ENCODE results near the gene ERG.

The ERG gene

DNA sequence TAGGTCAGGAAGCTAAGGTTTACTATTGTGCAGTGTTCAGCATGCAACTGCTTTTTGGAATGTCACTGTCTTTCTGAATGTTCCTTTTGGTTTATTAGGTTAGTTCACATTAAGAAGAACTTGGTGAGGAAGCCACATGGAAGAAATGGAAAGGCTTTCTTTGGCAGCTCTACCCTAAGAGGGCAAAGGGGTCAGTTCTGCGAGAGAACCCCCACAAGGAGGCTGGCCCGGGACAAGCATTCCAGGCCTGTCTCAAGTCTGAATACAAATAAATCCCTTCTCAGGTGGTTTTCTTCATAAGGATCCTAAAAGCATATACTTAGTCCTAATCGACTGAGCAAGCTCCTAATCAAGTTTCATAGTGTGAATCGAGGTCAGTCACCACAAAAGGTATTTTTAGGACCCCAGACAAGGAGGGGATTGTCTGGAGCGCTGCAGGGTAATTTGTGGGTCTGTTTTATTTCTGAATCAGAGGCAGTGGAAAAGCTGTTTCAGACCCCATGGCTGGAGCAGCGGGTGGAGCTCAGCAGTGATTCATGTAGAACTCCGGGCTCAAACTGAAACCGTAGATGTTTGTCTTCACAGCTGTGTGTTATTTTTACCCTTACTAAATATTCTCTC lies 63.3 kb downstream of the ERG start:
- no peak for DNase-seq (ENCODE audit: low read depth)

DNA sequence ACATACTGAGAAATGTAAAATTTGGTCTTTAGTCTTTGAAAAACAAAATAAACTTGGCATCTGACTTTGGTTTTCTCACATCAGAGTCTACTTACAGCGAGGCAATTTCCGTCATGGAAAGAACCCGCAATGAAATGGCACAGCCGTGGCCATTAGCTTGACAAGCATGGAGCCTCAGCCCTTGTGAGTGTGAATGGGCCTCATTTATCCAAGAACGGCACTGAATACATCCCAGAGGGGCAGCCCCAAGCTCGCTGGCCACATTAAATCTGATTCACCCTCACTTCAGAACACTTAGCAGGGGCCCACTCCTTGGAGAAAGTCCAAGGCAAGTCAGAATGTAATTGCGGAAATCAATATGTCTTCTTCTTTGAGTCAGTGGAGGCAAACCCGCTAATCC lies 64.8 kb downstream of the ERG start:
- no peak for DNase-seq (ENCODE audit: low read depth)

DNA sequence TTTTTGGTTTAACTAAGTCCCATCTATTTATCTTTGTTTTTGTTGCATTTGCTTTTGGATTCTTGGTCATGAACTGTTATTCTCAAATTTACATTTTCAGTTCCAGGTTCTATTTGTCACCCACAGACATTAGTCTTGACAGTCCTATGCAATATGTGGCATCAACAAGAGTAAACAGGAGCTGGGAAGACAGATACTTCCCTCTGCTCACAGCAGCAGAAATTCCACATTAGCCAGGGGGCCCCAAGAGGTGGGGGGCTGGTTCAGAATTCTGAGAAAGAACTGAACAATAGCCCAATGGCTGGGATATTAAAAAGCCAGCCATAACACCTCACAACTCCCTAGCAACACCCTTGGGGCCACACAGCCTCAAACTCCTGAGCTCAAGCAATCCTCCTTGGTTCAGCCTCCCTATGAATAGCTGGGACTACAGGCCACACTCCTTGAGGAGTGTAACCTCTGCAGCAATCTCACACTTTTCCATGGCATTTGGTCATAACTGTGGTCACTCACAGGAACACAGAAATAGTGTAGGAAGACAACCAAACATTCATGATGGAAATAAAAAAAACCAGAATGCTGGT lies 67.8 kb downstream of the ERG start:
- no peak for DNase-seq (ENCODE audit: low read depth)

DNA sequence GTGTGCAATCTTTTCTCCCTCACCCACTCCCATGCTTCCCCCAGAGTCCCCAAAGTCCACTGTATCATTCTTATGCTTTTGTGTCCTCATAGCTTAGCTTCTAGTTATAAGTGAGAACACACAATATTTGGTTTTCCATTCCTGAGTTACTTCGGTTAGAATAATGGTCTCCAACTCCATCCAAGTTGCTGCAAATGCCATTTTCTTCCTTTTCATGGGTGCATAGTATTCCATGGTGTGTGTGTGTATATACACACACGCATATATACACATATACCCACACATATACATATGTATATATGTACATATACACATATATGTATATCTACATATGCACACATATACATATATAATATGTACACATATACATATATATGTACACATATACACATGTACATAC lies 69.3 kb downstream of the ERG start:
- DNase-seq (ENCODE audit: low read depth), result no peak

DNA sequence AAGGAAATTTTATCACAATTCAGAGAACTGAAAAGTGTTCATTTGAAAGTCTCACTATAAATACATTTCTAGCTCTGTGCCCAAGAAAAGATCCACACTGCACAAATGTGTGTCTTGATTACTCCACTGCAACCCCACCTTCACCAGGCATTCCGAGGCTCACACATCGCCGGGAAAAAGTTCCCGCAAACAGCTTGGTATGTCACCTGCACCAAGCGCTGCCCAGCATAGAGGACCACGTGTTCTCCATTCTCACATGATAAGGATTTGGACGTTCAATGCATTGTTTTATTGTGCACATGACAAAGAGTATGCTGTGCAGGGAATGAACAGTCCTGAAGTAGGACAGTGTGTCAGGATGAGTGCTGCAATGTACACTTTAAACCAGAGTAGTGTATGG lies 70.1 kb downstream of the ERG start:
- no peak for DNase-seq (ENCODE audit: low read depth)

DNA sequence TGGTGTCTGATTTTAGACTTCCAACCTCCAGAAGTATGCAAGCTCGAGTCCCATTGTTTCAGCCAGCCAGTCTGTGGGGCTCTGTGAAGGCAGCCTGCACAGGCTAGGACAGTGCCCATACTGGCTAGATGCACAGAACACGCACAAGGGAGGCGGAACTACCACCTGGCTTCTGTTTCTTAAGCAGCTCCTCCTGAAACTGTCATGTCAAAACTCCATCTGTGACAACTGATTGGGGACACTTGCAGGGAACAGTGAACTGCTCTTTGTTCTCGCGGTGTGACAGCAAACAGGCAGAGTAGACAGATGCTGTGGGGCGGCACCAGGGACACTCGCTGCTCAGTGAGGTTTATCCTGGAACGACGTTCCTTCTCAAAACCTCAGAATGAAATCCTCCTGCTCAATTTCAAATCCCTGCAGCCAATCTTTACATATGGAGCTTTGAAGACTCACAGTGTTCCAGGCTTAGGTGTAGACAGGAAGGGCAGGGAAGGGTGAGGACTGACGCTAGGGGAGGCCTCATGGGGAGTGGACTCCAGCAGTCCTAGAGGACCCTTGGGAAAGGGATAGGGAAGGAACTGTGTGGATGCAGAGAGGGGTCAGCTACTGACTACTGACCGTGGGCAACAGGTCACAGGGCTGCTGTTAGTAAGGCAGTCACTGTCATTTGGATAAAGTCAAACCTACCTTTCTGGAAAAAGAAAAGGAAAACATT lies 73.8 kb downstream of the ERG start:
- no peak for DNase-seq (ENCODE audit: low read depth)

DNA sequence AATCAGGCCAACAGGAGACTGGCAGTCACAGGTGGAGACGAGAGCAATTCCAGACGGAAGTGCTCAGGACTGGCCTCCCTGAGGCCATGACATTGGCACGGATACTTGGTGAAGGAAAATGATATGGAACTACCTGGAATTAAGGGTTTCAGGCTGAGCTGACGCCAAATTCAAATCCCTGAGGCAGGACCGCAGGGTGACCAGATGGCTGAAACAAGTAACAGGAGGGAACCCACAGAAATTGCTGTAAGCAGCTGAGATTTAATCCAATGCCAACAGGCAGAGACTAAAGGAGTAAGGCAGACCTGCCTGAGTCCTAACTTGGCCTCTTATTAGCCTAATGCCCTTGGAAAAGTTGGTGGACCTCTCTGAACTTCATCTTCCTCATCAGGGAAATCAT lies 76.2 kb downstream of the ERG start:
- no peak for DNase-seq (ENCODE audit: low read depth)

DNA sequence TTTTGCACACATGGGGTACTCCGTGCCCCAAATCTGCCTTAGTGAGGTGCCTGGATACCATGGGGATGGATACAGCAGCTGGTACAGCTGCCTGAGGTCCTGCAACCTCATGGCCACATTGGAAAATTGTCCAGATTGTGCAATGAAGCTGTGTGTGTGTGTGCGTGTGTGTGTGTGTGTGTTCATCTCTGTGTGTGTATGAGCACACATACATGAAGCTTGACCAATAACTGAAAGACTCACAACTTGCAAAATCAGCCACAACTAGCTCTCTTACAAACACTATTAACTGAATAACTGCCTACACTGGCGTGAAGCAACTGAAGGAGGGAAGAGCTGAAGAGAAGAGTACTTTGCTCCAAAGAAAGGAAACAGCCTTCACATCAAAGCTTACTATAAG lies 78.1 kb downstream of the ERG start:
- DNase-seq (ENCODE audit: low read depth), result no peak

DNA sequence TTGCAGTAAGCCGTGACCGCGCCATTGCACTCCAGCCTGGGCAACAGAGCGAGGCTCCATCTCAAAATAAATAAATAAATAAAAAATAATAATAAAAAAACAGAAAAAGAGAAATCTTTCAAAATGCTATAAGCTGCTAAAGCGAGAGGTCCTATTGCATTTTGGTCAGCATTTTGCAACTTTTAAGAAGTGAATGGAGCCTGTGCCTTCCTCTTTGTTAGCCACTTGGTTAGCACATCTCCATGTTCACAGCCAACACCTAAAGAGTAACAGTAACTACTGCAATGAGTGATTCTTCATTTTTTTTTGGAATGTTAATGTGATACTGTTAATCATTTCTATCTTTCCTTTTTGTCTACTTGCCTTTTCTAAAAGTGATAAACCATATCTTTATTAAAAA lies 80.6 kb downstream of the ERG start:
- no peak for DNase-seq (ENCODE audit: low read depth)

DNA sequence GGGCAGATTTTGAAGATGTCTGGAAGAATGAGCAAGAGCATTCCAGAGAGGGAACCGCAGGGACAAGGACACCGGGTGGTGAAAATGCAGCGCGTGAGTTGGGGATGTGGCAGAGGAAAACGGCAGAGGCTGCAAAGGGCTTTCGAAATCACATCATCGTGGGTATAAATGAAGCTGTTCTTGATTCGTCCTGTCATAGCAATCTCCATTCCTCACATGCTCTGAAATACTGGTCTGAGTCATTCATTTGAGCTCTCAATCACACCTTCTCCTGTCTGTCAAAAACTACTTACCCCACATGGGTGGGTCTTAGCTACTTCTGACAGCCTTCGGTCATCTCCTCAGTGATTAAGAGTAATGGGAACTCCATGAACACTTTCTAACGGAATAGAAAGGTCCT lies 81.5 kb downstream of the ERG start:
- no peak for DNase-seq (ENCODE audit: low read depth)

DNA sequence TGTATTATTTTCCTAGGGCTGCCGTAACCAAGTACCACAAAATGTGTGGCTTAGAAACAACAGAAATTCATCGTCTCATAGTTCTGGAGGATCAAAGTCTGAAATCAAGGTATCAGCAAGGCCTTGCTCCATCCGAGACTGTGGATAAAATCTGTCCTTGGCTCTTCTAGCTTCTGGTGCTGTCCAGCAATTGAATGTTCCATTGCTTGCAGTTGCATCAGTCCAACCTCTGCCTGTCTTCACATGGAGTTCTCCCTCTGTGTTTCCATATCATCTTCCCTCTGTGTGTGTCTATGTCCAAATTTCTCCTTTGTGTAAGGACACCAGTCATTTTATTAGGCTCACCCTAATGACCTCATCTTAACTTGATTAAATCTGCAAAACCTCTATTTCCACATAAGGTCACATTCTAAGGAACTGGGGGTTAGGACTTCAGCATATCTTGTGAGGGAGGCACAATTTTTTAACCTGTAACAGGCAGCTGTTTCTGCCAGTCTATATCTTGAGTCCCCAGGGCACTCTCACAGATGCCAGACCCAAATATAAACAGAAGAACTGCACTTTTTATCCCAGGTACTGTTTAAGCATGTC lies 84.2 kb downstream of the ERG start:
- DNase-seq (ENCODE audit: low read depth), result no peak

DNA sequence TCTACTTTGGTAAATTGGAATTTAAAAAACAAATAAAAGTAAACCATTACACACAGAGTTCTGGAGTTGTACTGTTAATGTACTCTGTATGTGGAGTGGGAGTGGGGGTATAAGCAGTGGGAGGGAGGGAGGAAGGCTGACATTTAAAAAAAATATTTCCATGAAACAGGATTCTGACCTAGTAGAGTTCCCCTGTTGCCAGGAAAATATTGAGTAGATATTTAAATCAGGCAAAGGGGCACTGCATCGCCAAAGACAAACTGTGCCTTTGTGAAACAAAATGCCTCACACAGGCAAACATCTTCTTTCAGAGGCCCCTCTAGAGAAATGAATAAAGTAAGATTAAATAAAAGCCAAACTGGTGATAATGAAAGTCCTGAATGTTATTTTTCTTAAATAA lies 87.8 kb downstream of the ERG start:
- DNase-seq (ENCODE audit: low read depth), result no peak

DNA sequence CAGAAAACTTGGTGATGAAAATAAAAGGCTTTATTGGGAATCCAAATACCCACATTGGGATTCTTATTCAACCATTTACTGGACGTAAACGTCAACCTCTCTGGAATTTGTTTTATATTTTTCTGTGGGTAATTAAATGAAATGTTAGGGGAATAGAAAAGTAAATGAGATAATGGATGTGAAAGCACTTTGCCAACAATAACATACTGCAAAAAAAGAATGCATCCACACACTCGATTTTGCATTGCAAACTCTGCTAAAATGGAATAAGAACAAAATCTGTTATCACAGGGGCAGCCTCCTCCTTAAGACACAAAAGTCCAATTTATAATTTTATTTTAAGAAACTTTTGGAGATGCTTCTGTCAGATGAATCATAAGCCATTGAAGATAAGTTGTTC lies 88.4 kb downstream of the ERG start:
- no peak for DNase-seq (ENCODE audit: low read depth)

DNA sequence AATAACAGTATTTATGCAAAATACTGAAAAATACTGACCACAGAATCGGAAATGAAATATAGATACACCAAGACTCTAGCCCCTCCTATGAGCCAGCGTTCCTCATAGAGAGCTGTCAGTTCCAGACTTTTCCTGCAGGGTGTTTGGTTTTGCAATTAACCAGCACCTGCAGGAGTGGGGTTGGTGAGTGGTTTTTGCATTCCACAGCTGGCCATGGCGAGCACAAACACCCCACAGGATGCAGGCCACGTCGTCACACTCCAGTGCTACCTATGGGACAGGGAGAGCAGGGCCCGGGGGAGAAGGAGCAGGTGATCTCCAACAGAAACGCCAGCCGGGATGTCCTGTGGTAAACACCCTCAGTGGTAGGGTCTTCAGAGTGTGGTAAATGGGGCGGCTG lies 94.1 kb downstream of the ERG start:
- DNase-seq (ENCODE audit: low read depth), result no peak

DNA sequence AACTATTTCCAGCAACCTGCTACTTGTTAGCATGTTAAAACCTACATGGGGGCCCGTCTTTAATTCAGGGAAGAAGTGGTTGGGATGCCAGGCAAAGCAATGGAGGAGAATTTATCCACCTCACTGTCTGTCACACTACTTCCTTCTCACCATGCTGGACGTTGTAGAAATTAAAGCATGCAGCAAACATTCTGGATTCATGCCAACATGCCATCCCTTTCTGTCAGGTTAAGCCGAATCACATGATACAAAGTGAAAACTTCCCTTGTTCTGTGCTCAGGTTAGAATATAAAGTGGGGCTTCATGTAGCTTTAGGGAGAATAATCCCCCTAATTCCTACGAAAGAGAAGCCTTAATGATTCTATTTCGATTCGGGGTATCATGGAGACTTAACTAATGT lies 95.5 kb downstream of the ERG start:
- no peak for DNase-seq (ENCODE audit: low read depth)

DNA sequence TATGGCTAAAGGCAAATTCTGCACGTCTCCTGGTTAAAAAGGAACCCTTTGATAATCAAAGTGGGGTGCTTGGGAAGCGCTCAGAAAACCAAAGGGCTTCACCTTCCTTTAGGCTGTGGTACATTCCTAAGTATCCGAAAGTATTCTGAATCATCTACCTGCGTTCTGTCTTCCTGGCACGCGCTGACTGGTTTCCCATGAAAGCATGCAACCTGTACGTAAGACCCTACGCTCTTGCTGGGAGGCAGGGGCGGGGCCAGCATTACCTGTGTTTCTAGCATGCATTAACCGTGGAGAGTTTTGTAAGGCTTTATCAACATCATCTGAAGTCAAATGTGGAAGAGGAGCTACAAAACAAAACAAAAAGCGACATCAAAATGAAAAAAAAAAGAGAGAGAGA lies 96.0 kb downstream of the ERG start:
- DNase-seq (ENCODE audit: low read depth), result no peak

DNA sequence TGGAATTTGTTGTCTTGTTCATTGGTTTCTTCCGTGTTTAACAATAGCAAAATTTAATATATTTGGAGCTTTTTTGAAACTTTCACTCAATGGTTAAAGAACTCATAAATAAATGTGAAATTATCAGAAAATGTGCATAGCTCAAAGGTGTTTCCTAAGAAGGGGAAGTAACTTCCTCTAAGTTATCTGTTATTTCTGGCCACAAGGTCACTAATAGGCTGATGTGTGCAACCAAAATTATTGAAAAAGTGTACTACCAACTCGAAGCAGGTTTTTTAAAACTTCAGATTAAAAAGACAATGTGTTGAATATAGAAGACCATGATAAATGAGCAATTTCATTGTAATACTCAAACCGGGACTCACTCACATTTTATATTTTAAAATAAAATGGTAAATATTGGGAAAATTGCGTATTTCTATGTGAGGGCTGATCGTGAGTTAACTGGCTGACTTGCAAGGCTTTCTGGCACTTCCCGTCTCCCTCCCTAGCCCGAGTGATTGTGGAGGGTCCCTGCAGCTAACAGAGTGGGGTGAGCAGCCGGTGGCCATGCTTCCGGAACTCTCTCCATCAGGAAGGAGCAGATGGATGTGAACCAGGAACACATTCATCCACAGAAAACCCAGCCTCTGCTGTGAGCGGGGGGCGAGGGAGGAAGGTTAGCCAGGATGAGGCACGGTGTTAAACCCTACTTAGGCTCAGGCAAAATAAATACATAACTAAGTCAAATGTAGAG lies 96.9 kb downstream of the ERG start:
- no peak for DNase-seq (ENCODE audit: low read depth)

DNA sequence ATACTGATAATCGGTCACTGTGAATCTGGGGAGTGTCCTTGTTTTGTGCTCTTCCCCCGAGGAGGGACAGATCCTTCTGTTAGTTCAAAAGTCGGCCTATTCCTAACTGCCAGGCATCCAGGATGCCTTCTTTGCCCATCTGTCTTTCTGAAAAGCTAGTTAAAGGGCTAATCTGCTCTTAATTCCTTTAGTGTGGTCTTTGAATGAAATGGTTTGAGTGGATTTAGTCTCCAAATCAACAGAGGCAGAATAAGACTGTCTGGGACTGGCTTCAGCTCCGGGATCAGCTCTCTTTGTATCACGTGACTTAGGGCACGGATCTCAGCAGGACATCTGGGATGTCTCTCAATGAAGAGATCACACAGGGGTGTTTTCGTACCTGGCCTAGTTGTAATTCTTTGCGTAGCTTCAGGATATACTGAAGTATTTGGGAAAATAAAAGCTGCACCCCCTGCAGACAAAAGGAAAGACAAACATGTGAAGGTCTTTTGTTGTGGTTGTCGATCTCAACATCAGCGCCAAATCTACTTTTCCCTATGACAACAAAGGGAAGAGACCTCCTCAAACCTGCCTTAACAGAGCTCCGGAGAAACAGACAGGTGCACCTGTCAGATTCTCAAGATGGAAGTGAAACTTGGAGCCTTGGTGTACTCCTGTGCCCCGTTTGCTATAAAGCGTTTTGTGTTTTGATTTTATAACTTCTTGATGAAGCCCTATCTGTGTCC lies 97.9 kb downstream of the ERG start:
- DNase-seq (ENCODE audit: low read depth), result no peak

DNA sequence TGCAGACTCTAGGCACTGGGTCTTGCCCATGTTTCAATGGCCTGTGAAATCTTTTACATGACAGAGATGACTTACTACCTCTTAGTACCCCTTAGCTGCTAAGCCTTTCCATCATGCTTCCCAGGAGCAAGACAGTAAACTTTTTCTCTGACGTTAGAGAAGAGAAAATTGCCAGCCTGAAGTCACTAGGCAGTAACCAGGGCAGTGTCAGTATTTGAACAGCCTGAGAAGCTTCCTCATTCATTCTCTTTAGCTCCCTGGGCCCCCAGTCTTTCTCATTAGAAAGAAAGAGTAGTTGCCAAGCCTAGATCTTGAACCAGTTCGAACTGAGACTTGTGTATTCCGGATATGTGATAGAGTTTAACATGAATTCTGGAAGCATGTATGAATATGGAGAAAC lies 99.2 kb downstream of the ERG start:
- DNase-seq (ENCODE audit: low read depth), result no peak

DNA sequence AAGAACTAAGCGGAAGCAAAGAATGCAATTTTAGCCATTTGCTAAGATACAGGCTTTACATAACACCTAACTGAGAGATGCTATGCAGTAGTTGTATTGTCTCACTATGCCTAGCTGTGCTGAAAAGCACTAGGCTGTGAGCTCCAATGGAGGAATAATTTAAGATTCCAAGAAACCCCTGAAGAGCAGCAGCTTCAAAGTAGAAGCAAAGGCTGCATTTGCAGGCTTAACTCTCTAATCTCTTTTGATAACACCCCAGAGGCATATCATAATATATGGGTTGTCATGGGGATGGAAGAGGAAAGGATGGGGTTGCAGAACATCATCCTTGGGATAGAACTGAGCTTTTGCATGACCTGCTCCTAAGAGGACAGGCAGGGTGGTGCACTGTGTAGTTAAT lies 102.0 kb downstream of the ERG start:
- DNase-seq (ENCODE audit: low read depth), result no peak

DNA sequence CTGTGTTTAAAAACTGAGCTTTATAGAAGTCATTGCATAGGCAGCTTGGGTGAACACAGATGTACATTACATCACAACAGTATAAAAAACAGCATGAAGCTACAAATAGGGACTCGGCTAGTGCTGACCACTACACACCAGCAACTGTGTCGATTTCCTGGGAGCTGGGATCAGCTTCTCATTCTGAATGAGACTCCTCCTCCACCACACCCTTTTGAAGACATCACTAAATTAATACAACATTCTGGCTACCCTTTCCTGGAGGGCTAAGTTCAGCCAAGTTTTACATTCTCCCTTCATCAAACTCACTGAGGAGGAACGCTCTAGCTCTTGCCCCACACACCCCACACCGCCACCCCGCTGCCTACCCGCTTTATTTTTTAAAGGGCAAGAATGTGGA lies 102.7 kb downstream of the ERG start:
- no peak for DNase-seq (ENCODE audit: low read depth)

DNA sequence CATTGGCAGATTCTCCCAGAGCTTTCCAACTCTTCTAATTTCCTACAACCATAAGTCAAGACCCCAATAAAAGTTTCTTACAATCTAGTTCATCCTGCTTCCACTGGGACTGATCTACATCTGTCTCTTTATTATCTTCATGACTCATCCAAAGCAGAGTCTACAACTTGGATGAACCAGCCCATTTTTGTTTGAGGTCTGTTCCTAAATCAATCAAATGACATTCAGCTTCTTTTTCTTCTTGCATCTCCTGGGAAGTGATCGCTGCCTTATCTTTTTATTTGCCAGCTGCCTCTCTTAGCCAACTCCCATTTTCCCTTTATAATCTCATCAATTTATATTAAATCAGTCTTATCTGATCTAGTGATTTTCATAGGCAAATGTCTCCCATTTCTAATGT lies 105.6 kb downstream of the ERG start:
- no peak for DNase-seq (ENCODE audit: low read depth)

Measured in stimulated activated CD8-positive, alpha-beta memory T cell treated with anti-CD3 and anti-CD28 coated beads, Interleukin-12 subunit alpha, Interleukin-12 subunit beta, amount 100 ng/mL, for 4 hours (primary cell).